H1 (cell line): ENCODE data around the gene CENPA. TPM values are rescaled to one million over a fixed set of nuclear protein-coding genes. Genes with fewer than 3 reads are reported as not detected.

Experiments used
- CTCF ChIA-PET: fragments of 300-600 bp; sonication (Branson Sonifier 250); formaldehyde crosslinking; loops from one replicate; lab custom pipeline; 2021; ENCODE audit not compliant: partially characterized antibody; lab: Charles Lee
- POLR2A ChIA-PET: fragments of 300-600 bp; sonication (Branson Sonifier 250); formaldehyde crosslinking; loops from one replicate; lab custom pipeline; 2021; ENCODE audit warnings: inconsistent platforms; ENCODE audit not compliant: partially characterized antibody; lab: Charles Lee
- DNase-seq, 2 experiments: peaks; one replicate each; pipeline versions ENCODE4 v3.0.0 to v3.0.0-alpha.2; 2010 to 2022; ENCODE audit warnings: low spot score in 2 of 2, low read depth in 1 of 2, mixed read lengths in 1 of 2
- FAIRE-seq: peaks from 2 replicates; lab custom pipeline; 2011; peaks lifted over from hg19 to GRCh38; lab: Jason Lieb, UNC
- H2AFZ ChIP-seq: 2 replicates; pipeline ENCODE4 v1.8.1; 2012; ENCODE audit warnings: low read length, inconsistent platforms
- H2AK5ac ChIP-seq: 2 replicates; pipeline ENCODE4 v1.6.1; 2013; ENCODE audit warnings: low read depth, low read length
- H2BK120ac ChIP-seq: replicated peaks from 2 replicates; pipeline ENCODE3; 2013; ENCODE audit warnings: low read depth, low read length, inconsistent platforms
- H2BK12ac ChIP-seq: 2 replicates; pipeline ENCODE4 v1.6.1; 2013; ENCODE audit warnings: low read depth, low read length
- H2BK15ac ChIP-seq: 2 replicates; pipeline ENCODE4 v1.6.1; 2013; ENCODE audit warnings: low read length
- H2BK20ac ChIP-seq: 2 replicates; pipeline ENCODE4 v1.6.1; 2013; ENCODE audit warnings: low read length
- H2BK5ac ChIP-seq: 2 replicates; pipeline ENCODE4 v1.6.1; 2013; ENCODE audit warnings: low read depth, low read length
- H3K14ac ChIP-seq: 2 replicates; pipeline ENCODE4 v1.6.1; 2013; ENCODE audit warnings: inconsistent platforms; ENCODE audit not compliant: insufficient read length
- H3K18ac ChIP-seq: 2 replicates; pipeline ENCODE4 v1.6.1; 2013; ENCODE audit warnings: low read length; ENCODE audit errors: extremely low read depth
- H3K23ac ChIP-seq: 2 replicates; pipeline ENCODE4 v1.6.1; 2013; ENCODE audit warnings: inconsistent platforms; ENCODE audit not compliant: insufficient read length
- H3K23me2 ChIP-seq: 2 replicates; pipeline ENCODE4 v1.6.1; 2013; ENCODE audit warnings: low read depth, low read length
- H3K27ac ChIP-seq: 2 replicates; pipeline ENCODE4 v1.6.1; 2011; ENCODE audit warnings: low read depth, low read length, inconsistent platforms
- H3K27me3 ChIP-seq, 4 experiments: replicated peaks in 1 of 4; 1 replicate in 1 of 4; 2 replicates in 3 of 4; pipeline versions ENCODE4 v1.6.1 to v1.8.1; 2011 to 2013; ENCODE audit warnings: low read length in 3 of 4, mild to moderate bottlenecking in 3 of 4, inconsistent platforms in 2 of 4, mixed read lengths in 2 of 4, moderate library complexity in 1 of 4; ENCODE audit not compliant: control insufficient read depth in 3 of 4, insufficient read depth in 3 of 4; ENCODE audit errors: extremely low read depth in 1 of 4
- H3K36me3 ChIP-seq, 4 experiments: 2 replicates each; pipeline versions ENCODE4 v1.6.1 to v1.8.1; 2011 to 2013; ENCODE audit warnings: mild to moderate bottlenecking in 4 of 4, low read length in 3 of 4, moderate library complexity in 2 of 4, control low read depth in 1 of 4, inconsistent platforms in 1 of 4; ENCODE audit not compliant: insufficient read depth in 4 of 4, control insufficient read depth in 2 of 4
- H3K4ac ChIP-seq: replicated peaks from 2 replicates; pipeline ENCODE3; 2013; ENCODE audit warnings: low read length, low read depth, mixed read lengths, inconsistent platforms; ENCODE audit not compliant: insufficient read length
- H3K4me1 ChIP-seq, 4 experiments: replicated peaks in 1 of 4; 1 replicate in 1 of 4; 2 replicates in 3 of 4; pipeline versions ENCODE4 v1.6.1 to v1.8.1; 2011 to 2013; ENCODE audit warnings: low read length in 3 of 4, inconsistent platforms in 2 of 4, mixed read lengths in 1 of 4; ENCODE audit not compliant: insufficient read depth in 4 of 4, control insufficient read depth in 3 of 4
- H3K4me2 ChIP-seq, 2 experiments: 2 replicates each; pipeline versions ENCODE4 v1.6.1 to v1.8.1; 2011 to 2013; ENCODE audit warnings: low read depth in 2 of 2, low read length in 2 of 2, control low read depth in 1 of 2, inconsistent platforms in 1 of 2, mild to moderate bottlenecking in 1 of 2; ENCODE audit not compliant: insufficient read depth in 1 of 2
- H3K4me3 ChIP-seq, 4 experiments: fragments of 200-600, 300-600 bp in 1 of 4; sonication (generic), shearing (Covaris generic), sonication (Bioruptor Twin) in 1 of 4; 2 replicates each; pipeline versions ENCODE4 v1.5.1 to v1.8.1; 2011 to 2016; ENCODE audit warnings: low read length in 4 of 4, low read depth in 3 of 4, control low read depth in 2 of 4, inconsistent platforms in 2 of 4, mild to moderate bottlenecking in 2 of 4, mixed read lengths in 1 of 4, moderate library complexity in 1 of 4; ENCODE audit not compliant: insufficient read depth in 2 of 4; ENCODE audit errors: extremely low read depth in 1 of 4
- H3K56ac ChIP-seq: replicated peaks from 2 replicates; pipeline ENCODE3; 2013; ENCODE audit warnings: low read depth, mild to moderate bottlenecking, mixed read lengths, low read length, inconsistent platforms; ENCODE audit not compliant: insufficient read length
- H3K79me1 ChIP-seq: 2 replicates; pipeline ENCODE4 v1.6.1; 2013; ENCODE audit warnings: low read depth, low read length, control low read depth
- H3K79me2 ChIP-seq, 2 experiments: 2 replicates each; pipeline versions ENCODE4 v1.6.1 to v1.8.1; 2012 to 2013; ENCODE audit warnings: low read length in 2 of 2, mild to moderate bottlenecking in 2 of 2, inconsistent platforms in 1 of 2; ENCODE audit not compliant: insufficient read depth in 2 of 2, control insufficient read depth in 1 of 2
- H3K9ac ChIP-seq, 4 experiments: replicated peaks in 1 of 4; 1 replicate in 1 of 4; 2 replicates in 3 of 4; pipeline versions ENCODE4 v1.6.1 to v1.8.1; 2011 to 2013; ENCODE audit warnings: low read depth in 3 of 4, low read length in 3 of 4, control low read depth in 2 of 4, mild to moderate bottlenecking in 2 of 4, moderate library complexity in 2 of 4, inconsistent platforms in 1 of 4; ENCODE audit errors: extremely low read depth in 1 of 4
- H3K9me3 ChIP-seq, 2 experiments: 2 replicates each; pipeline versions ENCODE4 v1.6.1 to v1.8.1; 2012 to 2013; ENCODE audit warnings: mild to moderate bottlenecking in 2 of 2, moderate library complexity in 2 of 2, control low read depth in 1 of 2, inconsistent platforms in 1 of 2, low read depth in 1 of 2, low read length in 1 of 2, mixed read lengths in 1 of 2; ENCODE audit not compliant: insufficient read depth in 2 of 2
- H4K20me1 ChIP-seq, 2 experiments: replicated peaks in 1 of 2; 2 replicates each; pipeline versions ENCODE3 to v1.8.1; 2011 to 2013; ENCODE audit warnings: inconsistent platforms in 2 of 2, low read length in 2 of 2, mild to moderate bottlenecking in 1 of 2; ENCODE audit not compliant: insufficient read depth in 2 of 2, control insufficient read depth in 1 of 2
- H4K5ac ChIP-seq: 2 replicates; pipeline ENCODE4 v1.6.1; 2013; ENCODE audit warnings: low read length, low read depth, mixed read lengths, inconsistent platforms; ENCODE audit not compliant: insufficient read length
- H4K8ac ChIP-seq: 2 replicates; pipeline ENCODE4 v1.8.0; 2013; ENCODE audit warnings: mild to moderate bottlenecking, moderate library complexity, low read length, inconsistent platforms; ENCODE audit not compliant: insufficient read depth; ENCODE audit errors: extremely low read depth
- H4K91ac ChIP-seq: replicated peaks from 2 replicates; pipeline ENCODE3; 2013; ENCODE audit warnings: low read length, mixed read lengths, inconsistent platforms; ENCODE audit not compliant: insufficient read length
- ATF3 ChIP-seq: IDR thresholded peaks from 2 replicates; pipeline ENCODE4 v1.6.1; 2011; ENCODE audit warnings: low read depth, mild to moderate bottlenecking, low read length; ENCODE audit not compliant: insufficient read depth
- POLR2A ChIP-seq, 2 experiments: IDR thresholded peaks; 1 replicate in 1 of 2; 2 replicates in 1 of 2; pipeline ENCODE4 v1.6.1; 2011; ENCODE audit warnings: low read depth in 2 of 2, low read length in 2 of 2, mild to moderate bottlenecking in 2 of 2; ENCODE audit errors: control extremely low read depth in 1 of 2
- POU5F1 ChIP-seq: IDR thresholded peaks from 2 replicates; pipeline ENCODE4 v1.6.1; 2011; ENCODE audit warnings: low read depth, mild to moderate bottlenecking, low read length, moderate library complexity
- RNF2 ChIP-seq: fragments of 200-900, 300-1000 bp; sonication (generic); IDR thresholded peaks from 2 replicates; pipeline ENCODE4 v1.7.1; 2016; ENCODE audit warnings: borderline replicate concordance, low read depth, mild to moderate bottlenecking, antibody characterized with exemption, low read length; ENCODE audit not compliant: poor library complexity, severe bottlenecking; ENCODE audit errors: missing control alignments
- RXRA ChIP-seq: IDR thresholded peaks from 2 replicates; pipeline ENCODE4 v1.6.1; 2011; ENCODE audit warnings: low read depth, mild to moderate bottlenecking, low read length, moderate library complexity; ENCODE audit not compliant: insufficient read depth
- SIX5 ChIP-seq: IDR thresholded peaks from 2 replicates; pipeline ENCODE4 v1.6.1; 2011; ENCODE audit warnings: mild to moderate bottlenecking, low read depth, low read length
- WGBS, 2 experiments: shearing (Covaris generic) in 1 of 2; methylation state at CpG; one replicate each; pipeline versions ENCODE4 v1.1.6 to v1.1.7; 2013 to 2015; ENCODE audit warnings: low lambda C conversion rate in 2 of 2, mixed read lengths in 2 of 2, inconsistent platforms in 1 of 2, low coverage in 1 of 2, missing lambda C conversion rate in 1 of 2; ENCODE audit not compliant: insufficient replicate concordance in 2 of 2, insufficient coverage in 1 of 2, insufficient read length in 1 of 2; ENCODE audit errors: extremely low coverage in 1 of 2, missing lambda C conversion rate in 1 of 2; 5-methylcytosine and 5-hydroxymethylcytosine counted together
- polyA plus RNA-seq, 7 experiments: library from polyadenylated mRNA; depleted of rRNA in 3 of 7; stranded (reverse) in 5 of 7; unstranded in 2 of 7; fragments of >200 nt in 5 of 7; fragments of 200-250 nt in 2 of 7; gene quantifications; 1 replicate in 5 of 7; 2 replicates in 1 of 7; 4 replicates in 1 of 7; pipeline versions ENCODE4 v1.2.1 to v1.2.3, GENCODE V29; 2011 to 2013; ENCODE audit warnings: missing spikeins in 2 of 7, mixed read lengths in 2 of 7
- total RNA-seq: library from RNA; stranded (reverse); fragmentation: NEBNext Ultra II Directional; extraction: Animal tissue kit (Norgen Biotek cat#: 25700); gene quantifications from 2 replicates; pipeline ENCODE4 v1.2.1, GENCODE V29; 2021

Gene CENPA
- total and polyA plus RNA-seq, 2 of the 8 experiments (the other 6 are each of a cell fraction or from before 2014, with no cell fraction given), result 19.4 to 30.9 TPM

- H3K14ac ChIP-seq, result no peak overlapping the region
- H3K27me3 ChIP-seq, result peaks cover 0 to 6% (median 0%) of the 10 kb centered on the region in 4 experiments; a peak in 2 of 7 replicates
- no peak overlapping the region for H2BK15ac ChIP-seq
- peaks cover 0 to 2% of the 10 kb centered on the region in 2 experiments; a peak in 1 of 4 replicates for H3K79me2 ChIP-seq
- no peak overlapping the region for H2AK5ac ChIP-seq
- no peak overlapping the region for H3K4me3 ChIP-seq
- no peak overlapping the region for H3K56ac ChIP-seq
- peaks cover 3% of the 10 kb centered on the region; the same call in 1 of the 2 replicates for H3K23me2 ChIP-seq
- H3K27ac ChIP-seq, result no peak overlapping the region
- no peak overlapping the region for H3K4me2 ChIP-seq
- TF ChIP-seq RXRA (no peak), POU5F1 (no peak), SIX5 (no peak), POLR2A (IDR thresholded peaks at IDR 0.05; ENCODE audit: control extremely low read depth in 1 of 2, low read depth in 2 of 2, low read length in 2 of 2) (no peak), ATF3 (no peak), RNF2 (no peak)
- no peak overlapping the region for H4K8ac ChIP-seq
- H2AFZ ChIP-seq, result no peak overlapping the region
- no peak overlapping the region for H2BK20ac ChIP-seq
- no peak overlapping the region for H3K18ac ChIP-seq
- no peak for DNase-seq
- FAIRE-seq, result no peak
- H2BK12ac ChIP-seq, result no peak overlapping the region
- CTCF ChIA-PET, result interaction anchor here (0.6 to 3.2 kb wide), 6 partner anchors 7 to 174 kb away, joined by 3 to 11 read pairs (median 3); no protein-coding TSS in a partner anchor
- peaks cover 3% of the 10 kb centered on the region; the same call in 1 of the 2 replicates for H3K79me1 ChIP-seq
- no peaks in the 10 kb centered on the region for H3K9me3 ChIP-seq
- H3K4ac ChIP-seq, result no peak overlapping the region
- H4K91ac ChIP-seq, result peak overlapping the region; percentile 16
- no peak overlapping the region for H2BK5ac ChIP-seq
- H3K36me3 ChIP-seq, result no peaks in the 10 kb centered on the region
- no peak overlapping the region for H3K23ac ChIP-seq
- H4K5ac ChIP-seq, result no peak overlapping the region
- H3K9ac ChIP-seq, result no peak overlapping the region
- WGBS, 2 experiments, result 93% methylated on average over 5 of the region's 5 CpGs; no CpG with 5 or more reads in 1 of the 2 experiments
- H2BK120ac ChIP-seq, result no peak overlapping the region
- H3K4me1 ChIP-seq, result peaks cover 0 to 9% (median 4%) of the 10 kb centered on the region in 4 experiments; a peak in 4 of 7 replicates
- peaks cover 7 to 9% of the 10 kb centered on the region in 2 experiments for H4K20me1 ChIP-seq
- POLR2A ChIA-PET, result interaction anchor here (0.7 to 1.8 kb wide), 4 partner anchors 8 to 18 kb away, joined by 3 to 6 read pairs (median 4); partner anchors contain the start of gene CENPA
Observed at GRCh38 chr2:26767894-26768487, 17.9 kb upstream of the CENPA start.
